A673 (cell line): Measurements from ENCODE around the gene PSMB9. TPM values are rescaled to one million over a fixed set of nuclear protein-coding genes. Genes with fewer than 3 reads are reported as not detected.

ENCODE experiments used
- BruUV-seq: library from RNA; stranded (reverse); fragments of 400-500 nt; replicated peaks from 2 replicates; lab custom pipeline; 2021; lab: Mats Ljungman, UMichigan
- CTCF ChIA-PET: fragments of 300-600 bp; sonication (Branson Sonifier 250); formaldehyde crosslinking; loops from one replicate; lab custom pipeline; 2022; ENCODE audit warnings: antibody characterized with exemption; lab: Charles Lee
- POLR2A ChIA-PET: fragments of 300-600 bp; sonication (Branson Sonifier 250); formaldehyde crosslinking; loops from one replicate; lab custom pipeline; 2022; ENCODE audit warnings: antibody characterized with exemption; ENCODE audit not compliant: low non-redundant PET; lab: Charles Lee
- DNase-seq: peaks from one replicate; pipeline ENCODE4 v3.0.0-alpha.2; 2015; ENCODE audit warnings: low spot score
- H3K27ac ChIP-seq: fragments of 200-600 bp; sonication (generic); 2 replicates; pipeline ENCODE4 v1.5.1; 2016; ENCODE audit warnings: mixed run types, low read depth, mild to moderate bottlenecking, mixed read lengths, antibody characterized with exemption, low read length; ENCODE audit not compliant: poor library complexity, severe bottlenecking
- H3K27me3 ChIP-seq: fragments of 200-600 bp; sonication (generic); replicated peaks from 2 replicates; pipeline ENCODE4 v1.6.1; 2017; ENCODE audit warnings: mixed run types, low read depth, mild to moderate bottlenecking, mixed read lengths, antibody characterized with exemption, low read length; ENCODE audit not compliant: insufficient read depth, poor library complexity
- H3K36me3 ChIP-seq: fragments of 200-600 bp; sonication (generic); 2 replicates; pipeline ENCODE4 v1.6.1; 2016; ENCODE audit warnings: mixed run types, mild to moderate bottlenecking, mixed read lengths, antibody characterized with exemption, low read length; ENCODE audit not compliant: insufficient read depth, poor library complexity, severe bottlenecking
- H3K4me1 ChIP-seq: fragments of 200-600 bp; sonication (generic); 2 replicates; pipeline ENCODE4 v1.6.1; 2017; ENCODE audit warnings: mixed run types, mild to moderate bottlenecking, mixed read lengths, antibody characterized with exemption, low read length; ENCODE audit not compliant: insufficient read depth, poor library complexity, severe bottlenecking
- H3K4me3 ChIP-seq: fragments of 200-600 bp; sonication (generic); 2 replicates; pipeline ENCODE4 v1.5.1; 2016; ENCODE audit warnings: low read depth, mixed run types, mild to moderate bottlenecking, mixed read lengths, low read length; ENCODE audit not compliant: poor library complexity, severe bottlenecking
- H3K9me3 ChIP-seq: fragments of 200-600 bp; sonication (generic); 2 replicates; pipeline ENCODE4 v1.6.1; 2016; ENCODE audit warnings: mixed run types, low read depth, mild to moderate bottlenecking, mixed read lengths, antibody characterized with exemption, low read length; ENCODE audit not compliant: poor library complexity, severe bottlenecking
- EZH2 ChIP-seq: fragments of 200-600 bp; sonication (generic); IDR thresholded peaks from 2 replicates; pipeline ENCODE4 v1.6.1; 2017; ENCODE audit warnings: borderline replicate concordance, low read depth, mild to moderate bottlenecking, mixed read lengths, antibody characterized with exemption, low read length; ENCODE audit not compliant: poor library complexity, severe bottlenecking
- intact Hi-C: fragments of 100-400 bp; cut with micrococcal nuclease; formaldehyde crosslinking; loops from one replicate; pipeline ENCODE4 v1.10.0; 2022; ENCODE audit not compliant: unreplicated experiment
- total RNA-seq: library from RNA; stranded (reverse); gene quantifications from 2 replicates; pipeline ENCODE4 v1.2.3, GENCODE V29; 2021
- TF ChIP-seq, protein P1 (sequence below): fragments of 300-800, 200-600 bp; sonication (generic); conservative IDR thresholded peaks from 2 replicates; pipeline ENCODE4 v1.5.1; 2017; ENCODE audit warnings: low read depth, mild to moderate bottlenecking, antibody characterized with exemption, low read length, moderate library complexity, mixed read lengths

PSMB9 gene
- total RNA-seq, 1 experiment from 2014 or later = 6.8 TPM

DNA sequence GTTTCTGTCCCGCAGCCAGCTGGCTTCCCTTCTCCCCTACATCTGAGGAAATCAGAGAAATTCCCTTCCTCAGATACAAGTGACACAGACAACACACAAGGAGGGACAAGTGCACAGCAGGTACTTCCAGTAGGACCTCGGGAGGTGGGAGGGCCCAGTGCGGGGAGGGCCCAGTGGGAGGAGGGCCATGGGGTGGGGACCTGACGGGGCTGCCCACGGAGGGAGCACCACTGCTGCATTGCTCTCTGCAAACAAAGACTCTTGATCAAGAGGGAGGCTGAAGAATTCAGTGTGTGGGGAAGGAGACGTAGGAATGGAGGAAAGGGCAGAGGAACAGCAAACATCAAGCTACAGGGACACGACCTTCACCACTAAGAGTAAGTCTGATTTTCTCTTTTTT lies 24.5 kb upstream of the PSMB9 start:
- DNase-seq = no peak
- Histone ChIP-seq H3K4me3 (no peak overlapping the region), H3K27me3 (no peaks in the 10 kb centered on the region), H3K36me3 (no peaks in the 10 kb centered on the region), H3K9me3 (no peaks in the 10 kb centered on the region), H3K4me1 (no peaks in the 10 kb centered on the region), H3K27ac (no peak overlapping the region)
- BruUV-seq = no TSS peak
- POLR2A ChIA-PET = no interaction called here
- CTCF ChIA-PET = interaction anchor here (0.5 kb wide), 1 partner anchor 38 kb away, joined by 3 read pairs; no protein-coding TSS in a partner anchor
- intact Hi-C loops = loop anchor here (5.0 kb wide), 1 partner anchor 38 kb away; no protein-coding TSS in a partner anchor
- TF ChIP-seq, protein P1, sequence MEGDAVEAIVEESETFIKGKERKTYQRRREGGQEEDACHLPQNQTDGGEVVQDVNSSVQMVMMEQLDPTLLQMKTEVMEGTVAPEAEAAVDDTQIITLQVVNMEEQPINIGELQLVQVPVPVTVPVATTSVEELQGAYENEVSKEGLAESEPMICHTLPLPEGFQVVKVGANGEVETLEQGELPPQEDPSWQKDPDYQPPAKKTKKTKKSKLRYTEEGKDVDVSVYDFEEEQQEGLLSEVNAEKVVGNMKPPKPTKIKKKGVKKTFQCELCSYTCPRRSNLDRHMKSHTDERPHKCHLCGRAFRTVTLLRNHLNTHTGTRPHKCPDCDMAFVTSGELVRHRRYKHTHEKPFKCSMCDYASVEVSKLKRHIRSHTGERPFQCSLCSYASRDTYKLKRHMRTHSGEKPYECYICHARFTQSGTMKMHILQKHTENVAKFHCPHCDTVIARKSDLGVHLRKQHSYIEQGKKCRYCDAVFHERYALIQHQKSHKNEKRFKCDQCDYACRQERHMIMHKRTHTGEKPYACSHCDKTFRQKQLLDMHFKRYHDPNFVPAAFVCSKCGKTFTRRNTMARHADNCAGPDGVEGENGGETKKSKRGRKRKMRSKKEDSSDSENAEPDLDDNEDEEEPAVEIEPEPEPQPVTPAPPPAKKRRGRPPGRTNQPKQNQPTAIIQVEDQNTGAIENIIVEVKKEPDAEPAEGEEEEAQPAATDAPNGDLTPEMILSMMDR = no peak
- TF ChIP-seq EZH2 = no peak

- no peaks in the 10 kb centered on the region for H3K9me3 ChIP-seq
- BruUV-seq = no TSS peak
- no peak for DNase-seq
- TF ChIP-seq, protein P1 = no peak
- TF ChIP-seq EZH2 = no peak
- CTCF ChIA-PET = no interaction called here
- POLR2A ChIA-PET = no interaction called here
- no peaks in the 10 kb centered on the region for H3K4me1 ChIP-seq
- no peak overlapping the region for H3K4me3 ChIP-seq
- H3K27ac ChIP-seq = no peak overlapping the region
- intact Hi-C loops = no loop called here
- no peaks in the 10 kb centered on the region for H3K27me3 ChIP-seq
- H3K36me3 ChIP-seq = no peaks in the 10 kb centered on the region
These were observed 24.0 kb upstream of the PSMB9 start for GRCh38 chr6:32830017-32830416.

GRCh38 chr6:32830936-32831335 lies 23.1 kb upstream of the PSMB9 start:
- H3K9me3 ChIP-seq = no peaks in the 10 kb centered on the region
- intact Hi-C loops = no loop called here
- BruUV-seq = no TSS peak
- no peaks in the 10 kb centered on the region for H3K27me3 ChIP-seq
- H3K27ac ChIP-seq = no peak overlapping the region
- no peaks in the 10 kb centered on the region for H3K4me1 ChIP-seq
- no peak for TF ChIP-seq EZH2
- TF ChIP-seq, protein P1 = no peak
- CTCF ChIA-PET = no interaction called here
- H3K36me3 ChIP-seq = no peaks in the 10 kb centered on the region
- no peak for DNase-seq
- POLR2A ChIA-PET = no interaction called here
- no peak overlapping the region for H3K4me3 ChIP-seq
